SK-N-SH treated with all-trans-retinoic acid at 6 μM for 48 hours (cell line): ENCODE results near the gene DBN1.

Experiments
- ARNTL ChIP-seq: fragments of 450-650 bp; formaldehyde crosslinking; IDR thresholded peaks from 2 replicates; pipeline ENCODE4 v1.5.0; 2020; ENCODE audit warnings: low read depth, mild to moderate bottlenecking, moderate library complexity, borderline replicate concordance
- ISL1 ChIP-seq: fragments of 250-450 bp; sonication (Bioruptor Pico); IDR thresholded peaks from 2 replicates; pipeline ENCODE4 v2.1.2; 2022; ENCODE audit warnings: mild to moderate bottlenecking, moderate library complexity
- TOX ChIP-seq: fragments of 250-450 bp; sonication (Bioruptor Pico); IDR thresholded peaks from 2 replicates; pipeline ENCODE4 v1.8.0; 2021; ENCODE audit warnings: mild to moderate bottlenecking, moderate library complexity, borderline replicate concordance
- ZFP3 ChIP-seq: fragments of 250-450 bp; sonication (Bioruptor Pico); IDR thresholded peaks from 2 replicates; pipeline ENCODE4 v1.5.0; 2020; ENCODE audit warnings: mild to moderate bottlenecking, moderate library complexity
- ZNF70 ChIP-seq: fragments of 450-650 bp; formaldehyde crosslinking; IDR thresholded peaks from 2 replicates; pipeline ENCODE4 v1.5.0; 2020; ENCODE audit warnings: mild to moderate bottlenecking, moderate library complexity
- TF ChIP-seq, protein P1 (sequence below): fragments of 250-450 bp; sonication (Bioruptor Pico); IDR thresholded peaks from 2 replicates; pipeline ENCODE4 v1.5.1; 2020; ENCODE audit warnings: low read depth, mild to moderate bottlenecking, moderate library complexity
- TF ChIP-seq, protein P2 (sequence below): fragments of 250-450 bp; sonication (Bioruptor Pico); IDR thresholded peaks from 2 replicates; pipeline ENCODE4 v1.8.0; 2020; ENCODE audit warnings: mild to moderate bottlenecking, moderate library complexity, borderline replicate concordance

DNA sequence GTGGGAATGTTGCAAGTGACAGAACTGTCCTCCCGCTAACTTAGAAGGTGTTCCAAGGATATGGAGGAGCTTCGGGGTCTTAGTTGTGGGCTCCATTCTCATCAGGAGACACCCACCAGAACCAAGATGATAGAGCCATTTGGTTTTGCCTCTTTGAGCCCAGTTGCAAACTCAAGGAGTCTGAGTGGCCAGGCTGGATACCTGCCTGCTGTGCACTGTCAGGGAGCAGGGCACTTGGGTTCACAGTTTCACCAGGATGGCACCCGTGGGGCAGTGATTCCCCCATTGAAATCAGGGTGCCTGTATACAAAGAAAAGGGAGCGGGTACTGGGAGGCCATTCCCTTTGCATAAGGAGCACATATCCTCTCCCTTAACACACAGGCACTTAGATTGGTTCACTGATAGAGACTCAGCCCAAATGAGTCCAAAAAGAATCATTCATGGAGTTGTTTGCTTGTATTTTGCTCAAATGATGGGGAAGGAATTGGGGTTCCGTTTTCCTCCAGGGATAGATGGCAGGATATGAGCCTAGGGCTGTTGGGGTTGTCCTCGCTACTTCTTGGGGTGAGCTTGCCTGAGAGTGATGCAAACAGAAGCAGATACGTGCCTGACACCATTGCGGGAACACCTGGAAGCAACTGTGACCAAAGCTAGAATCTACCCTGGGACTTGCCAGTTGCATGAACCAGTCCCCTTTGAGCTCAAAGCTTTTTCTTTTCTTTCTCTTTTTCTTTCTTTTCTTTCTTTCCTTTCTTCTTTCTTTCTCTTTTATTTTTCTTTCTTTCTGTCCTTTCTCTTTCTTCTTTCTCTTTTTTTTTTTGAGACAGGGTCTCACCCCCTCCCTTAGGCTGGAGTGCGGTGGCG is 28.1 kb downstream of the DBN1 start:
- TF ChIP-seq ZNF70, result no peak
- TF ChIP-seq ARNTL, result no peak
- TF ChIP-seq ZFP3 (CRISPR knock-in tag), result no peak
- no peak for TF ChIP-seq ISL1 (CRISPR knock-in tag)
- TF ChIP-seq, protein P1, sequence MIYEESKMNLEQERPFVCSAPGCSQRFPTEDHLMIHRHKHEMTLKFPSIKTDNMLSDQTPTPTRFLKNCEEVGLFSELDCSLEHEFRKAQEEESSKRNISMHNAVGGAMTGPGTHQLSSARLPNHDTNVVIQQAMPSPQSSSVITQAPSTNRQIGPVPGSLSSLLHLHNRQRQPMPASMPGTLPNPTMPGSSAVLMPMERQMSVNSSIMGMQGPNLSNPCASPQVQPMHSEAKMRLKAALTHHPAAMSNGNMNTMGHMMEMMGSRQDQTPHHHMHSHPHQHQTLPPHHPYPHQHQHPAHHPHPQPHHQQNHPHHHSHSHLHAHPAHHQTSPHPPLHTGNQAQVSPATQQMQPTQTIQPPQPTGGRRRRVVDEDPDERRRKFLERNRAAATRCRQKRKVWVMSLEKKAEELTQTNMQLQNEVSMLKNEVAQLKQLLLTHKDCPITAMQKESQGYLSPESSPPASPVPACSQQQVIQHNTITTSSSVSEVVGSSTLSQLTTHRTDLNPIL, result no peak
- TF ChIP-seq, protein P2, sequence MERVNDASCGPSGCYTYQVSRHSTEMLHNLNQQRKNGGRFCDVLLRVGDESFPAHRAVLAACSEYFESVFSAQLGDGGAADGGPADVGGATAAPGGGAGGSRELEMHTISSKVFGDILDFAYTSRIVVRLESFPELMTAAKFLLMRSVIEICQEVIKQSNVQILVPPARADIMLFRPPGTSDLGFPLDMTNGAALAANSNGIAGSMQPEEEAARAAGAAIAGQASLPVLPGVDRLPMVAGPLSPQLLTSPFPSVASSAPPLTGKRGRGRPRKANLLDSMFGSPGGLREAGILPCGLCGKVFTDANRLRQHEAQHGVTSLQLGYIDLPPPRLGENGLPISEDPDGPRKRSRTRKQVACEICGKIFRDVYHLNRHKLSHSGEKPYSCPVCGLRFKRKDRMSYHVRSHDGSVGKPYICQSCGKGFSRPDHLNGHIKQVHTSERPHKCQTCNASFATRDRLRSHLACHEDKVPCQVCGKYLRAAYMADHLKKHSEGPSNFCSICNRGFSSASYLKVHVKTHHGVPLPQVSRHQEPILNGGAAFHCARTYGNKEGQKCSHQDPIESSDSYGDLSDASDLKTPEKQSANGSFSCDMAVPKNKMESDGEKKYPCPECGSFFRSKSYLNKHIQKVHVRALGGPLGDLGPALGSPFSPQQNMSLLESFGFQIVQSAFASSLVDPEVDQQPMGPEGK (CRISPR knock-in tag), result no peak
- no peak for TF ChIP-seq TOX (CRISPR knock-in tag)
